HG02642 (cell line): ENCODE results near the gene GRK3.

Source experiments
- ATAC-seq: cut with Tn5 transposase; IDR thresholded peaks from one replicate; pipeline ENCODE4 v1.9.1; 2021; ENCODE audit warnings: mild to moderate bottlenecking; ENCODE audit not compliant: unreplicated experiment, poor library complexity

The GRK3 gene

DNA sequence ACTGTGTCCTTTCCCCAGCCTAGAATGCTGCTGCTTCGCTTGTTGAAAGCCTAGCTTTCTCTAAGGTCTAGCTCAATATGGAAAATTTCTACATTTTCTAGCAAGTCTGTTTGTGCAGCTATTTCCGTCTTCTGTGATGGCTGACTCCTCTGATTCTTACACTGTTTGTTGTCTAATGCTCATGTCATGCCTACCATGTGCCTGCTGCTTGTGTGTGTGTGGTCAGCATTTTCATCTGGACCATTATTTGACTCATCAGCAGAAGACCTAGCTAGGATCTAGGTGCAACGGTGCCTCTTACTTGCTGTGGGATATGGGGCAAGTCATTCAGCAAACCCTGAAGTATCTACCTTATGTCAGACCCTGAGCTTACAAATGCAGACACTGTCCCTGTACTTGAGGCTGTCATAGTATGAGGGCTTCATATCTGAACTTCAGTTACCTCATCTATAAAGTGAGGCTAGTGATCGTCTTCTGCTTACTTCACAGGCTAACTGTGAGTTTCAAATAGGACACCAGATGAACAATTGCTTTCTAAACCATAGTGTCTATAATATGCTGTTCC lies 91.0 kb downstream of the GRK3 start:
- no peak for ATAC-seq

DNA sequence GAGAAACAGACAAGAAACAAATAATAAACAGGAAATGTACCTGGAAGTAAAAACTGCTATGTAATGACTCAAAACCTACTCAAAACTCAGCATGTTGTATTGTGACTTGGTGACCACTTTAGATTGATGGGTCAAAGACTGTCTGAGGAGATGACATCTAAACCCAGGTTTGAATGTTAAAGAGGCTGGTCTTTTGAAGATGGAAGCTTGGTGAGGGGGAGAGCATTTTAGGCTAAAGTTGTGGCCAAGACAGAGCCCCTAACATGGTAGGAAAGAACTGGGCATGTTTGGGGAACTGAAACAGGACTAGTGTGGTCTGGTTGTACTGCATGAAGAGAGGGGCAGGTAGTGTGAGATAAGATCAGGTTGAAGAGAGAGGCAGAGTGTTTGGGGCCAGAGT lies 92.2 kb downstream of the GRK3 start:
- peak; percentile 85 for ATAC-seq

DNA sequence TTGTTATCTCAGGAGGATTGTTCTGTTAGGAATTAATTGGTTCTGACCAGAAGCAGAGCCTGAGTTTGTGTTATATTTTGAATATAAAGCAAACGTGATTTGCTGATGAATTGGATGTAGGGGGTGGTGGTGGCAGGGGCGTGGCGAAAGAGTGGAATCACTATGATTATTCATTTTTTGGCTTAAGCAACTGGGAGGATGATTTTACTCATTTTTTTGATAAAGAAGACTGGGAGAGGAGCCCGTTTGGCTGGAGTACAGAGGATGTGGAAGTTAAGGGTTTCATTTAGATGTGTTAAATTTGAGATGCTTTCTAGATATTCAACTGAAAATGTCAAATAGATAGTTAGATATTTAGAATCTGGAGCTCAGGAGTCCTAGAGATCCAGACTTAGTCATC lies 94.2 kb downstream of the GRK3 start:
- no peak for ATAC-seq

DNA sequence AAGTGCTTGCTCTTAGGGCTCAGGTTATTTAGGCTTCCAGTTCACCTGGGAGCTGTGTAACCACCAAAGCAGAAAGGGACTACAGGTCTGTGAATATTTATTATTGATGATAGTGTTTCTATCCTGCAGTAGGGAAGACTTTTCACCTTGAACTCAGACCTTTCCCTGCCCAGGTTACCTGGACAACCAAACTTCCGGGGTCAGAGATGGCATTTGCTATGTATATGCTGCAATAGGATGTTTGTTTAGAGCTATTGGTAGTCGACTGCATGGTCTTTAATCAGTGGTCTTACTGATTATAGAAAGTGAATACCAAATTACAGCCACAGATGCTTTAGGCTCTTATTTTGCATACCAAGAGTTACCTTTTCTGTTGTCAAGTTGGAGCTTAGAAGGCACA lies 94.9 kb downstream of the GRK3 start:
- no peak for ATAC-seq

DNA sequence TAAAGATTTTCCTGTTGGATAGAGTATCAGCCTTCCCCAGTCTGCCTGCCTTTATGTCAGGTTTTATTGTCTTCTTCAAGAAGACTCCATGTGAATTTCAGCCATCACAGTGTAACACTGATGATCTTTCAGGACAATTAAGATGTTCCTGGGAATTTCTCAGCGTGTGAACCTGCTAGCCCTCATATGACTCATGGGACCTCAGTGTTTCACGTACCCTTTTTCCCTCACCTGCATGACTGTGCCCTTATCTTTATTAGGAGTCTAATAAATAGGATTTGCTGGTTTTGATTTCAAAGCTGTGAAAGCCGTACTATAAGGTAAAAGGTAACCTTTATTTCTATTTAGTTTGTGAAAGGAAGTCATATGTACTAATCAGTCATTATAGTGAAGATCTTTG lies 95.9 kb downstream of the GRK3 start:
- no peak for ATAC-seq

DNA sequence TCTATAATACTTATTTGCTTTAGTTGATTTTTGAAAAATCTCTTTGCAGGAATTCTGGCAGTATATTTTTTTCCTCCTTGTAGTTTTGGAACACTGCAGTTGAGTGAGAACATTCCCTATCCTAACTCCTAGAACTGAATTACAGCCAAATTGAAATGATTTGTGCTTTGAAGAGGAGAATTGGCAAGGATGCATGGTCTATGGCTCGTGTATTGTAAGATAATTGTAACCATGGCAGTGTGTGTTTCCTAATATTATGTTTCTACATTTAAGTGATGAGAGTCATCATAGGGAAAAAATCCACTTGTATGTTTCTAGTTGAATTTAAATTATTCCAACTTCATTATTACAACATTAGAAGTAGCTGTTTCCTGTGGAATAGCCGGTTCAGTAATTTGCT lies 96.6 kb downstream of the GRK3 start:
- ATAC-seq = no peak

DNA sequence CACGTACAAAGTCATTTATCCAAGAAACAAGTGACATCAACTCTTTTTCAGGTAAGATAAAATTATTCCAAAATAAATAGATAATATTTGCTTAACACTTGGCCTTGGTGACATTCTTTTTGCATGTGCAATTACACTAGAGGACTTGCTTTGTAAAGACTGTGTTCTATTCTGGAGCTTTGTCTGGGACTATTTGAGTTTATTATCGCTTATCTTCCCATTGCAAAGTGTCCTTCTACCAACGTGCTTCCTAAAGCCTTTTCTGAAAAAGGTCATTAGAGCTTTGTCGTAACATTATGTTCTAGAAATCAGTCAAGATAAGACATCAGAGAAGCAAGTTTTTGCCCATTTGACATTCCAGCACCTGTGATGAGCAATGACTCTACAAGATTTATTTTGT lies 99.2 kb downstream of the GRK3 start:
- no peak for ATAC-seq

DNA sequence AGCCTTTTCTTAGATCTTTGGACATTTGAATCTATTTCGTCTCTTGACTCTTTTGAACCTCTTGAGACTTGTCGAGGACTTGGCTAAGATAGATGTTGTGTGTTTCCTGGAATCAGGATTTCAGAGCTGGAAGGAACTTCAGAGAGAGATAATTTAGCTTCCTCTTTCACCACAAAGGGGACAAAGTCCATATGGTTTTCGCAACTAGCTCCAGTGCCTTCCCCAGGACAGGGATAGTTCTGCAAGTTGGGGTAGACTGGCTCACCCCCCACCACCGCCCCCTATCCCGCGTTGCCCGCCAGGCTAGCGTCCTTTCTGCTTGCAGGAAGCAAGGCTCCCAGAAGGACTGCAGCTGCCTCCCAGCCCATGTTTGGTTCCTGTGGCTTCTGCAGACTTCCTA lies 101.8 kb downstream of the GRK3 start:
- ATAC-seq = no peak

DNA sequence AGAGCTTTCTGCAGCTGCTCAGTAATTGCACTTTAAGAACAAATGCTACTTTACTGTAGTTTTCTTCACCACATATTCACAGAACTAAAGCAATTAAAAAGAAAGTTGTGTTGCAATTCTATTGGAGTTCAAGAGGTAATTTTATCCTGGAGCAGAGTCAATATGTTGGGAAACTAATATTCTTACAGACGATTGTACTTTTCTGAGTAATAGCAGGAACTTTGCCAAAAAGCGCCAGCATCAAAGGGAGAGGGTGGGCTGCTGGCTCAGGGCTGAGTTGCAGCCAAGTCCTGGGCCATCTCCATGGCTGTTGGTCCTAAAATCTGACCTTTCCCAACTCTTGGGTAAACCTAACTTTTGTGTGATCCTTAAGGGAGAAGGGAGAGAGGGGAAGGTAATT lies 104.0 kb downstream of the GRK3 start:
- no peak for ATAC-seq

DNA sequence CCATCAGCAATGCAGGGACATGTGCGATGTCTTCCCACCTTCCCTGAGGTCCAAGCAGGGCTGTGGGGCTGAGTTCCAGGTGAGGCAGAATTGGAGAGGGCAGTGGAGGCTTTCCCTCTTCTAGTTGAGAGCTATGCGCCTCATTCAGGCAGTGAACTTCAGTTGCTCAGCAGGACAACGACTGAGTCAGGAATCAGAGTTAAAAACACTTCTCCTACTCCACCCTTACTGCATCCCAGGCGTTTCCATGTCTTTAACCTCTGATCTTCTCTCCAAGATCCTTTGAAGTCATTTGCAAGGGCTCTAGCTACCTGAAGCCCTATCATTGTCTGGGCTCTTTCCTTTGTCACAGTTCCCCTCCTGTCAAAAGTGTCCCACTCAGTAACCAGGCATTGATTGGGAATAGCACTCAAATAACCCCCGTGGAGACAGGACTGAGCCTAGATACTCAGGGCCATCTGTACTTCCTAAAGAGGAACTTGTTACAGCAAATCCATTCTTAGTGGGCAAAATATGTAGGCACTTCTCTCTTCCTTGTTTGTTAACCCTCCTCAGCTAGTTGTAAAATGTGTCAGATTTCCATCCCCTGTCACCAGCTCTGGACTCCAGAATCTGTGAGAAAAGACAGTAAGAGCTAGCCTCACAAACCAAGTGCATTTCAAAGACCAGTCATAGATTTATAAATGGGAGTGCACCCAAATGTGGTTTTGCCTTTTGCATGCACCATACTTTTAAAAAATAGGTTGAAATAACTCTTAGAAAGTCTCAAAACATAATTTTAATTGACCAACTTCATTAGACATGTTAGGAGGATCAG lies 105.0 kb downstream of the GRK3 start:
- ATAC-seq = no peak

DNA sequence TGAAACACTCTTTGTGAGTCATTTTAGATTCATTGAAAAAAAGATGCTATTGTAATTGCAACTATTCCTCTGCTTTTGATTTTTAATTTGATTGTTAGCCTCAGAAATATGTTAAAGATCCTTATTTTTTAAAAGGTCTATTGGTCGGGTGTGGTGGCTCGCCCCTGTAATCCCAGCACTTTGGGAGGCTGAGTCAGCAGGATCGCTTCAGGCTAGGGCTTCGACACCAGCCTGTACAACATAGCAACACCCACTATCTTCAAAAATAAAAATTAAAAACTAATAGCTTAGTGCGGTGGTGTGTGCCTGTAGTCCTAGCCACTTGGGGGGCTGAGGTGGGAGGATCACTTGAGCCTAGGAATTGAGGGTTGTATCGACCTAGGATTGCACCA lies 105.6 kb downstream of the GRK3 start:
- no peak for ATAC-seq

DNA sequence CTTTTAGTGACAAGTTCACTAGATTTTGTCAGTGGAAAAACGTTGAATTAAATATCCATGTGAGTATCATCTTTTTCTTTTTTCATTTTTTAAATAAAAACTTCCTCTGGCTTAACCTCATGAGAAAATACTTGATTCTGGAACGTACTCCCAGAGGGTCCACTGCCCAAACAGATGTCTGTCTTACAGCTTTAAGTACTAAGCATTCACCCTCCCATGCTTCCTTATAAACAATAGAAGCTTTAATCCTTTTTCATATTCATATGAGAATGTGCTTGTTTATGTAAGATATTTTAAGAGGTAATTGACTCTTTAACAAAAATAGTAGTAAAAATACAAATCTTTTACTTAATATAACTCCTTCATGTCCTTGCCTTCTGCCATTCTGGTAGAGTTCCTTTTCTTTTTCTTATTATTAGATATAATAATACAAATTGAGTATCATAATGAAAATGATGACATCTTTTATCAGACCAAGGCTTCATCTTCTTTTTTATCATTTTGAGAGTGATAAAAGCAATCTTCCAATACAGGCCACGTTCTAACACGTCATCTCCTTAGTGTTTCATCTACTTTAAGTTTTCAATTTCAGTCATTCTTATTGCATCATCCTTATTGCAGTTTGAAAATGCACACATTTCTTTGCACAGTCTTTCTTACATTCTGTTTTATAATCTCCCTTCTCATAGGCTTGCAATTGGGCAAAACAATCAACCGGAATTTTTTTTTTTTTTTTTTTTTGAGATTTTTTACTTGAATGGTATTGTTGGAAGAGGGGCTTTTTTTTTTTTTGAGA lies 108.0 kb downstream of the GRK3 start:
- no peak for ATAC-seq

DNA sequence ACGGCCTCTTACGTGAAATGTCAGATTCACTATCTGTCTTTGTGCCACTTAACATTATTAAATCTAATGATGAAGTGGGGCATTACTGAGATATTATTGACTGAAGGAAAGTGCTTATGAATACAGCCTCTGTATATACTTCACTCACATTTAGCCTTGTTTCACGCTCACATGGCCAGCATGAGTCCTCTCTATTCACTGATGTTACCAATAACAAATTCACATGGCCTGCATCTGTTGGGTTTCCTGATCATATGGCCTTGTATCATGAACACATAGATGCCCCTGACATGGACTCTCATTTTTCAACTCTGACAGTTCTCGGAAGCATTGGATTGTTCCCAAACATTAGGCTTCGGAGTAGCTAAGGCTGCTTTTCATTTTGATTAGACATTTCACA lies 109.2 kb downstream of the GRK3 start:
- ATAC-seq = no peak

DNA sequence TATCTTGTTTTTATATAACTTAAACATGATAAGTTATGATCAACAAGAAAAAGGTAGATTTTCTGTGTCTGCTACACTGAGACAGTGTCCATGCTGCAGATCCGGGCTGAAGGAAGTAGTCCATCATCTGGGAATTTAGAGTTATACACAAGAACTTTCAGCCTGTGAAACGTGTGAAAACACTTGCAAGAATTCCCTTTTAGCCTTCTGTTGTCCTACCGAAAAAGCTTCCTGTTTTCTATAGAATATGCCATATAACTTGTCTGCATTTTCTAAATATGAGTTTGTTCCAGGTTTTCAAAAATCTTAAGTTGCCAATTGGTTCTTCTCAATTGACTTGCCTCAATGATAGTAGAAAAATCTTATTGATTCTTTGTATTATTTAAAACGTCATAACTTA lies 113.2 kb downstream of the GRK3 start:
- no peak for ATAC-seq

DNA sequence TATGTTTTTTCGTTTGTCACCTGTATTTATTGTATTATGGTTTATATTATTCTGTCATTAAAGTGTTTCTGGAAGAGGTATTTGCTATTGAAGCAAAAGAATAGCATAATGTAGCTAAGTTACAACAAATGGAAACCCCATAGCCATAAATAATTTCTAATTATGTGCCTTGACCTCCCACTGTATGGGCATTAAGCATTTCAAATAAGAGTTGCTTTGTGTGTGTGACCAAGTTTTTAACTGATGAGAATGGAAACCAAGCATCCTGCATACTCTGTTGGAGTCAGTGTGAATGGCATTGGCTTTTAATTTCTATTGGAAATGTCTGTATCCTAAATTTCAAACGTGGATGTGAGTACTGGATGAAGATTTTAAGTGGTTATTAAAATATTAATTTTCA lies 115.6 kb downstream of the GRK3 start:
- no peak for ATAC-seq

DNA sequence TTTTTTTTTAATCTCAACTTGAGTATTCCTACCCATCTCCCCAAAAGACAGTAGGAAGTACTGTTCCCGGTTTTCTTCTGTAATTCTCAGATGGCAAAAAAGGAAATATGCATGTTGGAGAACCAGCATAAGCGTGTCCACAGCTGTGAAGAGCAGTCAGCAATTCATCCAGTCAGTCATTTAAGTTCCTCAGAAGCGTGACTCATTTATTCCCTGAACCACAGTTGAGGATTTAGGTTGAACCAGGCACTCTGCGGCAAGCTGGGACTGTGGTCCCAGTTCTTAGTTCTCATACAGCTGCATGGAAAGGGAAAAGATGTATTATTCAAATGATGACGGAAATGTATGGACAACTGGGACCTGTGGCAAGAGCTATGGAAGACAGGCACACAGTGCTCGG lies 116.5 kb downstream of the GRK3 start:
- no peak for ATAC-seq

DNA sequence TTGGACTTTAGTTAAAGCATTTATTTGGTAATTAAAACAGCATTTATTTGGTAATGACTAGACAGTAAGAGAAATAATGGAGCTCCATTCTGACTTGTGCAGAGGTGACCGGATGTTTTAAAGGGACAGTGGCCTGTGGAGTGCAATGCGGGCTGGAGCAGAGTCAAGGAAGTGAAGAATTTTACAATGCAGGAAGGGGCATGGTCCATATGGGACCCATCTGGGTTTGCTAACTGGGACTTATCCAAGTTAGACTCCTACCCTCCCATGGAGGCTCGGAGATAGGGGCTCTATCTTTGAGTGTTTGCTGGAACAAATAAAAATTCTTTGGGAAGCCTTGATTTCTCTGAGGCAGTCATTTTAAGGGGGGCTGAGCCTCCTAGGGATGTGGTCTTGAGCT lies 117.6 kb downstream of the GRK3 start:
- ATAC-seq = no peak

DNA sequence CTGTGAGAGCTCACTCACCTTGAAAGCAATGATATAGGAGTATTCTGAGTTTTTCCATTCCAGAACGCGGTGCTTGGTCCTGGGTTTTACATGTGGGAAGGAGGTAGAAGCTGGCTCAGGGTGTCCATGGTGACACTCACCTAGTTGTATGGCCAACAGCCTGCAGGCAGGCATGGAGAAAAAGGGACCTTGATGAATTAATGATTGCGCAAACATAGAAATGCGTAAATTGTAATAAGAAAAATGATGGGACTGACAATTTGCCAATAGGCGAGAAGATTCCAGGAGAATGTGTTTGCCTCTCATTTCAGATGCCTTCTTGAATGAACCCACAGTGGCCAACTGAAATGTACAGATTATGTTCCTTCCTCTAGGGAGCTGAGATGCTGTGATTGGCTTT lies 124.2 kb downstream of the GRK3 start:
- ATAC-seq = no peak

DNA sequence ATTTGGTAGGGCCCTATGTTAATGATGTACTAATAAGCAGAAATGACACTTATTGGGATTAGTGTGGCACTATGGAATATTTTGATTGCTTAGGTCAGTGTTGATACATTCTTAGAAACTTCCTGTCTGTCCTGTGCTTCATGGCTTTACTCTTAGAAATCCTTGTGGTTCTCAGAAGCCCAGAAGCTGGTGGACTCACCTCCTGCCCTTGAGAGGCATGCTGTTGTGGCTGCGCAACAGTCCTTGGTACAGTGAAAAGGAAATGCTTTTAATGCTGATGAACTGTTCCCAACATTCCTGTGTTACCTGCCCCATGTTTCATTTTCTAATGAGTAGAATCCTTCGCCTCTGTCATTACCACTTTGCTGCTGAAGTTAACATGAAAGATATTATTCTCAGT lies 125.2 kb downstream of the GRK3 start:
- ATAC-seq = no peak

DNA sequence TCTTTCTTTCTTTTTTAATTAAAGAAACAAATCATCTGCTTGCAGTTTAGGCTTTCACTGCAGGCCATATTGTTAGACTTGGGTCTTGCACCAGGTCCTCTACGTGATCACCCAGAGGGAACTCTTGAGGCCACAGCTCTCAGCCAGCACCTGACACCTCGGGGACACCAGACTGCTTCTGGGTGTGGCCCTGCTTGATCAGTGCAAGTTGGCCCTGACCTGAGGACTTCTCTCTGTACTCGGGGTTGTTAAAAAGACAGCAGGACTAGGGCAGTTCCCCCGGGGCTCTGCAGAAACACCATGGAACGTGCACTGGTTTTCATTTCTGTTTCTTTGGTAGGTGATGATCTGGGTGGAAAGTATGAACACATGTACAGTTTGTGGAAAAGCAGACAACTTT lies 126.3 kb downstream of the GRK3 start:
- ATAC-seq = no peak

DNA sequence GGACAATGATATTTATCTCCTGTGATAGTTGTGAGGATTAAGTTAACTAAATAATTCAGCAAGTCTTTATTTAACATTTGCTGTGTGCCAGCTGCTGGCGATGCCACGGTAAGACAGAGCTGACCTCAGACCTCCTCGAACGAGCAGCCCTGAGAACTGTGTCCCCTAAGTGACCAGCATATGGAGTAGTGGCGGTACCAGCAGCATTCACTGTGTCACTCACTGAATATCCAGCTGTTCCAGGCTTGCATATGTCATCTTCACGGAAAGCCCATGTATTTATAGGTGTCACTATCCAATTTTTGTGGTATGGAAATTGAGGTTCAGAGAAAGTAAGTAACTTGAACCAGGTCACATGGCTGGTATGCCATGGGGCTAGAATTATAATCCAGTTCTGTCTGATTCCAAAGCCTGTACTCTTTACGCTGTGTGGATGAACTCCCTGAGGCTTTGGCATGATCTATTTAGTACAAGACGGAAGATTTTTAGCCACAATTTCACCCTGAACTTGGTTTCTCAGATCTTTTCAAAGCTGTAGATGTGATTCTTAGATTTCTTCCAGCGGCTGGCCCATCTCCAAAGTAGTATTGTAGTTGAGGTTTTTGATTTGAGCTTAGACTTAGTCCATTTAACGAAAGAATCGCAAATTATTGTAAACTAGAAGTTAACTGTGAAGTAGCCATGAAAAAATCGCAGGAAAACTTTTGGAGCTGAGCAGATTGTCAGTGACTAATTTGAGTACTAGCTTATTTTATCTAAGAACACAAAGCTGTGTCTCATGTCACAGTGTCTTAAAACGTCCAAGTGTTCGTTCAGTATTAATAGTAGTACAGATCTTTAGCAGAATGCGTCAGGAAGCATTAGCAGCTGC lies 128.2 kb downstream of the GRK3 start:
- ATAC-seq = no peak
